Measurements from ENCODE around the gene C10orf90.

C10orf90 gene

GRCh38 chr10:126628746-126629145, 41.7 kb downstream of the C10orf90 start:
- DNase-seq: no peak

DNA sequence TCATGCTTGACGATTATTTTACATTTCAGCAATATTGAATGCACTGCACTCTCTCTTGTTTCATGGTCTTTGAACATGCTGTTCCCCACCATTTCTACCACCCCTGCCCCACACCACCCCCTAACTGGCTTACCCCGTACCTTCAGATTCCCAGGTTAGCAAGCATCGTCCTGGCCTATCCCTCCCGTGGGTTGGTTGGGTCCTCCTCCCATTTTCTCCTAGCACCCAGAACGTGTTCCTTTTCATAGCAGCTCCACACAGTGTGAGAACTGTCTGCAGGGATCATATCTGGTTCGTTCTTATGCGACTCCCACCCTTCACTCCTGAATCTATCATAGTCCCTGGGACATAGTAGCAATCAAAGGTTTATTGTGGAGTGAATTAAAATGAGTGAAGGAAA, 48.6 kb downstream of the C10orf90 start:
- DNase-seq: no peak

DNA sequence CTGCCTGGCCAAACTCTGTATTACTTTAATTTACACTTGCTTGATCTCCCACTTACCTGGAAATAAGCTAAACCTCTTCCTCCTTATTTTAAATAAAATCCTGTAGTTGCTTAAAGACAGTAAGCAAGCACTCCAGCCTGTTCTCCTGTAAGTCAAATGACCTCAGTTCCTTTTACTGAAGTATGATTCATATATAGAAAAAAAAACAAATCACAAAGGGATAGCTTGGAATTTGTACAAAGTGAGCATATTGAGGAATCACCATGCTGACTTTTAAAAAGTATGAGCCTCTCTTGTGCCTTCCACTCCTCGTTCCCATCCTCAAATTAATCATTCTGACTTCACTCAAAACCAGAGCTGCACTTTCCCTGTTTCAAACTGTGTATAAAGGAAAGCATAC, 52.0 kb downstream of the C10orf90 start:
- no peak for DNase-seq

DNA sequence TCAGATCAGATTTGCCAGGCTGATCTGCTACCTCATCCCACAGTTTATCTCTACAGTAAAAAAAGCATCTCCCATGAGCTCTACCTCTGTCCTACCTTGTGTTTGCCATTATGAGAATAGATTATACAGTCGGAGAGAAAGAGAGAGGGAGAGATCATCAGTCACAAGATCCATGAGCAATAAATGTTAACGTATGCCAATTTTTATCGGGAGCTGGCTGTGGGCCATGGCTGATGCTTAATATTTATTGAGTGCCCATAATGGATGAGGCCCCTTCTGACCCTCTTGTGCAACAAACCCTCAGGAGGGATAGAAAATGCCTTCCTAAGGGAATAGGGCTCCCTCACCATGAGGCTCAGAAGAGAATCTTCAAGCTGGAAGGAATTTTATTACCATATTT, 52.8 kb downstream of the C10orf90 start:
- no peak for DNase-seq

- no peak for DNase-seq
These were observed 53.3 kb downstream of the C10orf90 start for GRCh38 chr10:126617208-126617607.

- DNase-seq: no peak
These were observed 53.8 kb downstream of the C10orf90 start for GRCh38 chr10:126616737-126617136.

DNA sequence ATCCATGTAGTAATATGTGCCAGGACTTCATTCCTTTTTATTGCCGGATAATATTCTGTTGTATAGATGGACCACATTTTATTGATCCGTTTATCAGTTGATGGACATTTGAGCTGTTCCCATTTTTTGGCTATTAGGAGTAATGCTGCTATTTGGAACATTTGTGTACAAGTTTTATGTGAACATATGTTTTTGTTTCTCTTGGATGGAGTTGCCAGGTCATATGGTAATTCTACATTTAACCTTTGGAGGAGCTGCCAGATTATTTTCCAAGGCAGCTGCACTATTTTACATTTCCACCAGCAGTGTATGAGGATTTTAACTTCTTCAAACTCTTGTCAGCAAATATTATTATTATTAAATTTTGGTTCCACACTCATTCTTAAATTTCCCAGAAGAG, 59.2 kb downstream of the C10orf90 start:
- DNase-seq: no peak

- DNase-seq: no peak
These were observed 60.9 kb downstream of the C10orf90 start for GRCh38 chr10:126609566-126609965.

- DNase-seq: no peak
These were observed 70.4 kb downstream of the C10orf90 start for GRCh38 chr10:126599949-126600682.

GRCh38 chr10:126598009-126598408, 72.5 kb downstream of the C10orf90 start:
- peak in 1 of 2 experiments; percentile 16 for DNase-seq

GRCh38 chr10:126597211-126597610, 73.3 kb downstream of the C10orf90 start:
- DNase-seq: no peak

DNA sequence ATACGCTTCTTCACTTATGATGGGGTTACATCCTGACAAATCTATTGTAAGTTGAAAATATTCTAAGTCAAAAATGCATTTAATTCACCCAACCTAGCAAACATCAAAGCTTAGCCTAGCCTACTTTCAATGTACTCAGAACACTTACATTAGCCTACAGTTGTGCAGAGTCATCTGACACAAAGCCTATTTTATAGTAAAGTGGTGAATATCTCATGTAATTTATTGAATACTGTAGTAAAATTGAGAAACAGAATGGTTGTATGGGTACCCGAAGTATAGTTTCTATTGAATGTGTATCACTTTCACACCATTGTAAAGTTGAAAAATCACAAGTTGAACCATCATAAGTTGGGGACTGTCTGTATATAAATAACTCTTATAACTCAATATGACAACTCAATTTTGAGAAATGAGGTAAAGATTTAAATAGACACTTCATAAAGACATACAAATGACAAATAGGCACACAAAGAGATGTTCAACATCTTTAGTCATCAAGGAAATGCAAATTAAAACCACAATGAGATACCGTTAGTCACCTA, 73.9 kb downstream of the C10orf90 start:
- DNase-seq: no peak

- DNase-seq: no peak
These were observed 75.3 kb downstream of the C10orf90 start for GRCh38 chr10:126595160-126595559.

DNA sequence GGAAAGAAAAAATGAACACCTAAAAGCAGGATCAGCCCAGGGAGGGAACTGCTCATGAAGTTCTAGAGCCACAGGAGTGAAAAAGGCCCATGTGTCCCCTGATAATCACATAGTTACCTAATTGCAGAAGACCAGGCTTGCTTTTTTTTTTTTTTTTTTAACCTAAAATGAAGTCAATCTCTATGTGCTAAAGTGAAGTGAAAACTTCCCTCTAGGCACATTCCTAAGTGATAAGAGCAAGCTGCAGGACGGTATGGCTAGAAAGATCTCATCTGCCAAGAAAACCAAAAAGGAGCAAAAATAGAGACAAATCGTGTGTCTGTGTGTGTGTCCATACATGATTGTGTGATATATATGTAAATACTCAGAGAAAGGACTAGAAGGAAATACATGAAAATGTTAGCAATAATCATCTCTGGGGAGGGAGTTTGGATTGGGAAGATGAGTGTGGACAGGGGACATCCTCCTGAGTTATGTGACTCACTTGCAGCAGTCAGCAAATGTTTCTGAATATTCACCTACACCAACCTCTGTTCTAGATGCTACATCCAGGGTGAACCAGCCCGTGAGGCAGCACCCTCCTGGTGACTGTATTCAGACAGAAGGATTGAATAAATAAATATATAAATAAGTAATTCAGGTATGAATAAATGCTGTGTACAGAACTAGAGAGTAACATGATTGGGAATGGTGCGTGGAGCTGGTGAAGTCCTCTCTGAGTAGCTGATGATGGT, 76.4 kb downstream of the C10orf90 start:
- no peak for DNase-seq

- DNase-seq: no peak
These were observed 77.6 kb downstream of the C10orf90 start for GRCh38 chr10:126592901-126593300.

- no peak for DNase-seq
These were observed 82.5 kb downstream of the C10orf90 start for GRCh38 chr10:126588024-126588423.

- no peak for DNase-seq
These were observed 83.6 kb downstream of the C10orf90 start for GRCh38 chr10:126586878-126587277.

DNA sequence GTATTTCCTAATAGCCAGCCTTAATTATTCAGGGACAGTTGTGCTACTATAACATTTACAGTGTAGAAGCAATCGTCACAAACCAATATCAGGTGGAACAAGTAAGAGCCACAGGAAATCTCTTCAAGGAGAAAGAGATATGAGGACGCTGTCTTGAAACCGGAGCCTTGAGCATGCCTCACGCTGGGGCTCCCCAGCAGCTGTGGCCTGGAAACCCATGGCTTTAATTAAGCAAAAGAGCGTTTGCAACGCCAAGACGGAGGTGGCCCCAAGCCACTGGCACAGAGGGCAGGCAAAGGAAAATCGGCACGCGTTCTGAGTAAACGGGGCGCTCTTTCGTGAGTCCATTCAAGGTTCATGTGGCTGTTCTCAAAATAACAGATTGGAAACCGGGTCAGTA, 84.4 kb downstream of the C10orf90 start:
- DNase-seq: no peak

DNA sequence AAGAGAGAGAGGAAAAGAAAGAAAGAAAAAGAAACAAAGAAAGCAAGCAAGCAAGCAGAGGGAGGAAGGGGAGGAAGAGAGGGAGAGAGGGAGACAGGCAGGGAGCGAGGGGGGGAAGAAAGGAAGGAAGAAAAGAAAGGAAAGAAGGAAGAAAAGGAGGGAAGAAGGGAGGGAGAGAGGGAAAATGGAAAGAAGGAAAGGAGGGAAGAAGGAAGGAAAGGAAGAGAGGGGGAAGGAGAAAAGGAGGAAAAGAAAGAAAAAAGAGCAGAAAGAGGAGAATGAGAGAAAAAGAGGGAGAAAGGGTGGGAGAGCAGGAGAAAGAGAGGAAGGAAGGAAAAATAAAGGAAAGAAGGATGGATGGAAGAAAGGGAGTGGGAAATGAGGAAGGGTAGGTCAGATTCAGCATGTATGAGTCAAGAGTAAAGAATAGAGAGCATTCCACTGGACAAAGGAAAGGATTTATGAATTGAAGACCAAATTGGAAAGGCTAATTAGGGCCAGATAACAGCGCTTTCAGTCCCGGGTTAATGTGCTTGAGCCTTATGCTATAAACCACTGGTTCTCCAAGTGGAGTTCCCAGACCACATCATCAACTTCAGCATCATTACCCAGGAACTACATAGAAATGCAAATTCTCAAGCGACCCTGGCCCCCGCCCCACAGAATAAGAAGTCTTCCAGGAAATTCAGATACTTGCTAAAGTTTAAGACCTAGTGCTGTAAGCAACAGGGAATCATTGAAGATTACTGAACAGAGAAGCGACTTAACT, 85.1 kb downstream of the C10orf90 start:
- no peak for DNase-seq

DNA sequence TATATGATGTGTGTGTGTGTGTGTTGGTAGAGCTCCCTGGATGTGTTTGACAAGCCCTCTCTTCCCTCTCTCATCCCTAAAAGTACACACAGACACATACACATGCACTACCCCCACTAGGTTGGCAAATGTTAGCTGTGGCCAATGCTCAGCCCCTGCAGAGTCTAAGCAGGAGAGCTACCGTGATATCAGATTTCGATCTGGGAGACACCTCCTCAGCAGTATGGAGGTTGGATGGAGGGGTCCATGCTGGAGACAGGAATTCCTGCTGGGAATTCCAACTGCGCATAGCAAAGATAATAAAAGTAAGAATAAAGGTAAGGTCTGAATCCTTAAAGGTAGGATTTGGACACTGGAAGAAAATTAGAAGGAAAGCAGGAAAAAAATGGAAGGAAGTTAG, 85.7 kb downstream of the C10orf90 start:
- DNase-seq: no peak

GRCh38 chr10:126583552-126584200, 86.8 kb downstream of the C10orf90 start:
- DNase-seq: no peak

DNA sequence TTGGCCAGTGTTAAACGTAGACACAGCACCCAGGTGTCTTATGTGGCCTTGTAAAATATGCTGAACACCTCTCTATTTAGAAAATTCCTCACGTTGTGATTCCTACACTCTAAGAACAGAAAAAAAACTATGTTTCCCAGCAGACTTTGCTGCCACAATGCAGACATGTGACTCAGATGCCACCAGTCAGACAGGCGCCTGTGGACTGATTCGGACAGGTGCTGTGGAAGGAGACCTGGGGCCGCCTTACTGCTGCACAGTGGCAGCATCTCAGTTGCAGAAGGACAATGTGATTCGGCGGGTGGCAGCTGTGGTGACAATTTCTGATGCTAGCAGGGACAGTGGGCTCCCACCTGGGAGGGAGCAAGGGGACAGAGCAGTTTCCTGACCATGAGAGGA, 88.8 kb downstream of the C10orf90 start:
- no peak for DNase-seq
